ENCODE results near the gene SPRR1A.
"Not testable (repeated sequence)": the region's sequence is repeated elsewhere in the genome, so short reads cannot be mapped to it uniquely, and the experiment has no call there.

Gene SPRR1A

GRCh38 chr1:152972196-152972886 is 11.5 kb upstream of the SPRR1A start:
- DNase-seq (ENCODE audit: low read depth), result no peak

- DNase-seq (ENCODE audit: low read depth), result no peak
Measured at GRCh38 chr1:152976688-152977087, 7.2 kb upstream of the SPRR1A start.

GRCh38 chr1:152977614-152978013 is 6.3 kb upstream of the SPRR1A start:
- DNase-seq (ENCODE audit: low read depth), result no peak

GRCh38 chr1:152980676-152981075 is 3.2 kb upstream of the SPRR1A start:
- no peak for DNase-seq (ENCODE audit: low read depth)

GRCh38 chr1:152981146-152981871 is 2.6 kb upstream of the SPRR1A start:
- no peak for DNase-seq (ENCODE audit: low read depth)

- DNase-seq (ENCODE audit: low read depth), result no peak
Measured at GRCh38 chr1:152982076-152982475, 1.8 kb upstream of the SPRR1A start.

- no peak for DNase-seq (ENCODE audit: low read depth)
Measured at GRCh38 chr1:152983234-152983633, 647 bp upstream of the SPRR1A start.

GRCh38 chr1:152986578-152986977 is 2.7 kb downstream of the SPRR1A start:
- no peak for DNase-seq (ENCODE audit: low read depth)

- DNase-seq (ENCODE audit: low read depth), result no peak
Measured at GRCh38 chr1:152993186-152993585, 9.3 kb downstream of the SPRR1A start.

- DNase-seq (ENCODE audit: low read depth), result no peak
Measured at GRCh38 chr1:152995842-152996241, 12.0 kb downstream of the SPRR1A start.

GRCh38 chr1:152996633-152997400 is 12.9 kb downstream of the SPRR1A start:
- DNase-seq (ENCODE audit: low read depth), result no peak

- DNase-seq (ENCODE audit: low read depth), result no peak
Measured at GRCh38 chr1:152997901-152998300, 14.0 kb downstream of the SPRR1A start.

GRCh38 chr1:152998476-152998875 is 14.6 kb downstream of the SPRR1A start:
- no peak for DNase-seq (ENCODE audit: low read depth)

- DNase-seq (ENCODE audit: low read depth), result no peak
Measured at GRCh38 chr1:152999818-153000217, 15.9 kb downstream of the SPRR1A start.

- DNase-seq (ENCODE audit: low read depth), result no peak
Measured at GRCh38 chr1:153000294-153000693, 16.4 kb downstream of the SPRR1A start.

- DNase-seq (ENCODE audit: low read depth), result no peak
Measured at GRCh38 chr1:153001382-153001781, 17.5 kb downstream of the SPRR1A start, which contains the start of gene SPRR3. Gene SPRR3, plus strand, starts transcription at chr1:153001749. Its CDS starts 1,272 bp downstream, at chr1:153003021.

GRCh38 chr1:153011235-153011758 is 27.4 kb downstream of the SPRR1A start:
- DNase-seq (ENCODE audit: low read depth), result not testable (repeated sequence)

- DNase-seq (ENCODE audit: low read depth), result not testable (repeated sequence)
Measured at GRCh38 chr1:153021829-153022228, 37.9 kb downstream of the SPRR1A start.

- DNase-seq (ENCODE audit: low read depth), result not testable (repeated sequence)
Measured at GRCh38 chr1:153022340-153022739, 38.5 kb downstream of the SPRR1A start.

- DNase-seq (ENCODE audit: low read depth), result no peak
Measured at GRCh38 chr1:153023109-153023508, 39.2 kb downstream of the SPRR1A start.

GRCh38 chr1:153024413-153024812 is 40.5 kb downstream of the SPRR1A start:
- DNase-seq (ENCODE audit: low read depth), result no peak

GRCh38 chr1:153025797-153026196 is 41.9 kb downstream of the SPRR1A start:
- DNase-seq (ENCODE audit: low read depth), result no peak

All from T-helper 22 cell (primary cell).